Measurements from ENCODE around the gene EEFSEC.
A peak's percentile ranks its signal among the peaks of the same experiment; 100 is the strongest.

The EEFSEC gene

DNA sequence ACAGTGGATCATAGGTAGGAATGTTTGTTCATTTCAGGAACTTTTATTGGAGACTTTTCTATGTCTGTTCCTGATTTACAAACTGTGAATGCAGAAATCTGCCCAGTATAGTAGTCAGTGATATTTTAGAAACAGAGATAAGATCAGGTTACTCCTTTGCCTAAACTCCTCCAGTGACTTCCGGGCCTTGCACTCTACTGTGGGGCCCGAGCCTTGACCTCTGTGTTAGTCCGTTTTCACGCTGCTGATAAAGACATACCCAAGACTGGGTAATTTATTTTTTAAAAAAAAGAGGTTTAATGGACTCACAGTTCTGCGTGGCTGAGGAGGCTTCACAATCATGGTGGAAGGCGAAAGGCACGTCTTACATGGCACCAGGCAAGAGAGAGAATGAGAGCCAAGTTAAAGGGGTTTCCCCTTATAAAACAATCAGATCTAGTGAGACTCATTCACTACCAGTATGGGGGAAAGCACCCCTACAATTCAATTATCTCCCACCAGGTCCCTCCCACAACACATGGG lies 186.3 kb downstream of the EEFSEC start:
- no peak for DNase-seq

DNA sequence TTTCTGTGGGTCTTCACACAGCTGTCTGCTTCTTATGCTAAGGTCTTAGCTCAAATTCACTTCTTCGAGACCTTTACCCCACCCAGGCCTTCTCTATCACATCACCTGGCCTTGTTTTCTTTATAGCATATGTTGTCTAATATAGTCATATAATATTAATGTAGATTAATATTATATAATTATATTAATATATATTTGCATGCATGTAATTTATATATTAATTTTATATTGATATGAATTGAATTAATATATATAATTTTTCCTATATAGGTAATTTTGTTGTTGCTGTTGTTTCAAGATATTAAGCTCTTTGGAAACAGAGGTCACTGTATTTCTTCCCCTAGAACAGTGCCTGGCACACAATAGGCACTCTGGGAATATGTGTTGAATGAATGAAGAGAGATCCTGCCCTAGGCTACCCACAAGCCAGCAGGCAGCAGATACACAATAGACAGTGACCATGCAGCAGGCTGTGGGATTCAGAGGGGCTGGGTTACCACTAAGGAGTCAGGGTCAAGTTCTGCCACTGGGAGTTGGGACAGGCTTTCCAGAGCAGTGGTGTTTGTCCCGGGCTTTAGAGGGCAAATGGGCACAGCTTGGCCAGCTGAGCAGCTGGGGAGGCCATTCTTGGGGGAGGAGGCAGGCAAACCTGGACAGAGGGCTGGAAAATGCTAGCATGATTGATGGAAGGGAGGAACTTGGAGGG lies 187.1 kb downstream of the EEFSEC start:
- DNase-seq: no peak

- DNase-seq: no peak
Measured at GRCh38 chr3:128340904-128341555, 187.7 kb downstream of the EEFSEC start.

- DNase-seq: no peak
Measured at GRCh38 chr3:128341659-128342395, 188.5 kb downstream of the EEFSEC start.

DNA sequence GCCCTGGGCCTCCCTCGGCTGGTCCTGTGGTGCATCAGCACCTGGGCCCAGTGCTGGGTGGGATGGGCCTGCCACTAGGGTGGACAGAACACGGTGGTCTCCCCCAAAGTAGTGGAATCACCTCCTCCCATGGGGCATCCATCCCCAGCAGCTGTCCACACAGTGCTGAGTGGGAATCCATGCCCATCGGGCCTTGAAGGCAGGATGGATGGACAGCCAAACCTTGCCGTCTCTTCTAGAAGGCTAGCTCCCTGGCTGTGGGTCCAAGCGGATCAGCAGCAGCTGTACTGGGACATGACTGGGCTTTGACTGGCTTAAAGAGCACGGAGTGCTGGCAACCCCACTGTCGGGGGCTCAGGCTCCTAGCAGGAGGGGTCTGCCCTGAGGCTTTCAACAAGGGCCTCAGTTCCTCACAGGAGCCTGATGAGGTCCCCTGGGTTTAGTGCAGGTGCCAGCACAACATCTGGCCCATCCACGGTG lies 189.5 kb downstream of the EEFSEC start:
- DNase-seq: no peak

GRCh38 chr3:128343287-128344051 lies 190.2 kb downstream of the EEFSEC start:
- DNase-seq: peak in 1 of 3 donors; percentile 4

GRCh38 chr3:128344052-128344735 lies 190.9 kb downstream of the EEFSEC start:
- DNase-seq: no peak

DNA sequence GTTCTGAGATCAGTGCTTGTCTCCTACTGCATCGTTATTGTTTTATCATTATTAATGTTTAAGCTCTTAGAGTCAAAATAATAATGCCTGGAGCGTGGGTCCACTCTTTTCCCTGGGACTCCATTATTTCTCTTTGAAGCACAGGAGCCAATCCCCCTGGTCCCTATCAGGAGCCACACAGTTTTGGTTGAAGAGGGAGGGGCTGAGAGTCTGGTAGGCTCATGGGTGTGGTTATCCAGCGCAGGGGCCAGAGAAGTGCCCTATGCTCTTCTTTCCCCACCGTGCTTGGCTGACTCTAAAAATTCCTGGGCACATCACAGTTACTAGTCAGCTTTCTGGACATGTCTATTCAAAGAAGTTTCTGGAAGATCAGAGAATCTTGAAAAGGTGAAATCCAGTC lies 191.9 kb downstream of the EEFSEC start:
- DNase-seq: no peak

DNA sequence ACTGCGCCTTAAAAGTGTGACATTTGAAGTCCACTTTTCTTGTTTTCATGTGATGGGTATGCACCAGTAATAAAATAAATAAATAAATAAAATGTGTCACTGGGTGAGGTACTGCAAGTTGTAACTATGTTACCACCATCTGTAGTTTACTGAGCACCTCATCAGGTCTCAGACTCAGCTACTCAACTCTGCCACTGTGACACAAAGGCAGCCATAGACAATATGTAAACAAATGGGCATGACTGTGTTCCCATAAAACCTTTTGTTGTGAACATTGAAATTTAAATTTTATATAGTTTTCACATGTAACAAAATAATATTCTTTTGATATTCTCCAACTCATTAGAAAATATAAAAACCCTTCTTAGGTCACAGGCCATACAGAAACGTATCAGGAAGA lies 193.3 kb downstream of the EEFSEC start:
- no peak for DNase-seq

- DNase-seq: no peak
Measured at GRCh38 chr3:128347282-128347681, 194.0 kb downstream of the EEFSEC start.

GRCh38 chr3:128348075-128348474 lies 194.8 kb downstream of the EEFSEC start:
- no peak for DNase-seq

GRCh38 chr3:128348805-128349531 lies 195.7 kb downstream of the EEFSEC start:
- peak; percentile 34 to 55 (median 49) for DNase-seq

- DNase-seq: no peak
Measured at GRCh38 chr3:128349963-128350599, 196.8 kb downstream of the EEFSEC start.

GRCh38 chr3:128351546-128351945 lies 198.3 kb downstream of the EEFSEC start:
- DNase-seq: no peak

- no peak for DNase-seq
Measured at GRCh38 chr3:128352326-128352725, 199.0 kb downstream of the EEFSEC start.

DNA sequence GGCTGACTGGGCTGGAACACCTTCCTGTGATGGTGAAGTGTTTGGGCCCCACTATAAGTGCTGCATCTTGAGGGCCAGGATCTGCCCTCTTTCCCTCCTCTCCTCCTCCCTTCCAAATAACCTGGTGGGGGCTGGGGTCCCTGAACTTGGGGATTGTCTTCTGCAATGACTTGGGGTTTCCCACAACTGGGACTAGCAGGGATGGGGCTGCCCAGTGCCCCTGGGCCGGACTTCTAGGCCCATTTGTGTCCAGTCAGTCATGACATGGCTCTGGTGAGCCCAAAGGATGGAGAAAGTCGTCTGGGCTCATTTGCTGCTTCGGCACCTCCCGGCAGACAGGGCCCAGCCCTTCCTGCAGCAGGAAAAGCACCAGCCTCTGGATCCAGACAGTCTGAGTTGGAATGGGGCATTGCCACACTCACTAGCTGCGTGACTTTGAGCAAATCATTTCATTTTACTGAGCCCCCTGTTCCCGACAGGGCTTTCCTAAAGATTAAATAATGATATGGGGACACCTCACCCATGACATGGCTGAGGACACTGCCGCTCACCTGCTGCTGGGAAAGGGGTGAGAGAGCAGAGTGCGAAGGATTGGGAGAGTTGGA lies 200.2 kb downstream of the EEFSEC start:
- no peak for DNase-seq

DNA sequence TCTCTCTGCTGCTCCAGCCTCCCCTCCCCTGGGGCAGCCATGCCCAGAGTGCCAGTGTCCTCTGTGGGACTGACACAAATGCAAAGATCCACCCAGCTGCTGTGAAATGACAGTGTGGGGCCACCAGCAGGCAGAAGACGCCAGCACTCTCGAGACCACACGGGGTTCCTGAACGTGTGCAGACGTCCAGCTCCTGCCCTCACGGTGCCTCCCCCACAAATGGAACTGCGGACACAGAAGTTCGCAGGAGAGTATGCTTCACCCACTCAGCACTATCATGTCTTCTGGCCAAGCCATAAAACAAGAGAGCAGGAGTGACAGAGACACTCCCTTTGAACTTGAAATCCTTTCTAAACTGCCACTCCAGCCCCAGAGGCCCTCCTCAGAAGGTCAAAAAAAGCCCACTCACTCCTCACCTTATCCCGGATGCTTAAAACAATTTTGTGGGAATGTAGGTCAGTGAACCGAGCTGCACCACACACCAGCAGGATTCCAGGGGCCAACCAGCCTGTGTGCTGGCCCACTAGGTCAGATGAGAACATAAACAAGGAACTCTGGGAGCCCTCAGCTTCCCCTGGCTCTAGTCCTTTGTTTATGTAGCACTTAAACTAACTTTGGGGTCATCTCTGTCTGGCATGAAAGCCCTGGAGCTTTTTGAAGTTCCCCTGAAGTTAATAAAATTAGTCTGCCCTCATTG lies 200.9 kb downstream of the EEFSEC start:
- DNase-seq: no peak

GRCh38 chr3:128354788-128355542 lies 201.7 kb downstream of the EEFSEC start:
- no peak for DNase-seq

DNA sequence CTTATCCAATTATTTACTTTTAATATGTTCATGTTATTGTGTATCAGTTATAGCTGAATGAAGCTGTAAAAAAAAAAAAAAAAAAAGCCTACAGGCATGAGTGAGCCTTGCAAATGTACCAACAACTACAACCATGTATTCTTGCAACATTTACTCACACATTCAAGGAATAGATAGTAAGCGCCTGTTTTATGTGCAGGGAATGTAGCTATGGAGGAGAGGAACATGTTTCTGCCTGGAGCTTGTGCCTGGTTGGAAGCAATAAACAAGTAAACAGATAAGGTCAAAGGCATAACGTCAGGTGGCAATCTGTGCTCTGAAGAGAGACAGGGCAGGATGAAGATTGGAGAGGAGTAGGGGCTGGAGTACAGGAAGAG lies 202.2 kb downstream of the EEFSEC start:
- no peak for DNase-seq
